Endothelial cell of umbilical vein (primary cell): ENCODE data around the gene SLC5A2.

Experiments used
- CTCF ChIP-seq, 2 donors: IDR thresholded peaks; 1 replicate in 1 of 2; 2 replicates in 1 of 2; pipeline ENCODE4 v1.5.1; 2011; ENCODE audit warnings: low read length in 2 of 2, mild to moderate bottlenecking in 2 of 2, moderate library complexity in 2 of 2, control low read depth in 1 of 2, inconsistent platforms in 1 of 2, low read depth in 1 of 2; ENCODE audit not compliant: insufficient read depth in 1 of 2; ENCODE audit errors: extremely low read depth in 1 of 2
- EZH2 ChIP-seq: IDR thresholded peaks from 2 replicates; pipeline ENCODE4 v1.6.1; 2012; ENCODE audit warnings: borderline replicate concordance, low read depth, mild to moderate bottlenecking, moderate library complexity, low read length, inconsistent platforms; ENCODE audit not compliant: severe bottlenecking
- FOS ChIP-seq: IDR thresholded peaks from 2 replicates; pipeline ENCODE4 v1.6.1; 2011; ENCODE audit warnings: mild to moderate bottlenecking, low read length, moderate library complexity, borderline replicate concordance; ENCODE audit not compliant: insufficient read depth
- MAX ChIP-seq: IDR thresholded peaks from 2 replicates; pipeline ENCODE4 v1.6.1; 2011; ENCODE audit not compliant: insufficient read depth, insufficient read length
- POLR2A ChIP-seq: IDR thresholded peaks from 2 replicates; pipeline ENCODE4 v1.6.1; 2012; ENCODE audit warnings: low read depth, mild to moderate bottlenecking, control low read depth, low read length

- TF ChIP-seq EZH2 (no peak), CTCF (IDR thresholded peaks at IDR 0.05; ENCODE audit: extremely low read depth in 1 of 2, insufficient read depth in 1 of 2, low read depth in 1 of 2, low read length in 2 of 2) (no peak), POLR2A (no peak), MAX (no peak), FOS (no peak)
Measured at GRCh38 chr16:31531096-31531495, 48.2 kb downstream of the SLC5A2 start.
